NT2/D1 (cell line): ENCODE results near the gene PDE4B.

Source experiments
- DNase-seq: peaks from one replicate; pipeline ENCODE4 v3.0.0-alpha.2; 2011; ENCODE audit warnings: low read depth, low spot score
- H3K27me3 ChIP-seq: 2 replicates; pipeline ENCODE4 v1.6.0; 2011; ENCODE audit warnings: mild to moderate bottlenecking; ENCODE audit not compliant: insufficient read length, insufficient read depth
- H3K36me3 ChIP-seq: 2 replicates; pipeline ENCODE4 v1.6.1; 2011; ENCODE audit warnings: mild to moderate bottlenecking, low read length, mixed read lengths; ENCODE audit not compliant: insufficient read depth, insufficient read length
- H3K4me1 ChIP-seq: 2 replicates; pipeline ENCODE4 v1.5.1; 2011; ENCODE audit not compliant: insufficient read depth, insufficient read length
- H3K4me3 ChIP-seq: 2 replicates; pipeline ENCODE4 v1.5.1; 2011; ENCODE audit warnings: low read depth; ENCODE audit not compliant: insufficient read length
- H3K9ac ChIP-seq: 2 replicates; pipeline ENCODE4 v1.6.0; 2011; ENCODE audit warnings: low read depth; ENCODE audit not compliant: insufficient read length
- H3K9me3 ChIP-seq: 2 replicates; pipeline ENCODE4 v1.5.1; 2011; ENCODE audit warnings: mild to moderate bottlenecking, low read length; ENCODE audit not compliant: insufficient read depth
- SUZ12 ChIP-seq: IDR thresholded peaks from 2 replicates; pipeline ENCODE4 v1.6.1; 2011; ENCODE audit not compliant: insufficient read length, insufficient read depth; ENCODE audit errors: extremely low read depth
- YY1 ChIP-seq: IDR thresholded peaks from 2 replicates; pipeline ENCODE4 v1.6.1; 2011; ENCODE audit not compliant: insufficient read length, insufficient read depth
- ZNF274 ChIP-seq: IDR thresholded peaks from 2 replicates; pipeline ENCODE4 v1.6.1; 2011; ENCODE audit warnings: mild to moderate bottlenecking, low read depth, low read length

PDE4B gene

GRCh38 chr1:66213491-66213890, 420.8 kb downstream of the PDE4B start:
- Histone ChIP-seq H3K27me3 (no peaks in the 10 kb centered on the region), H3K4me3 (no peak overlapping the region), H3K9ac (no peak overlapping the region), H3K9me3 (no peaks in the 10 kb centered on the region), H3K4me1 (no peaks in the 10 kb centered on the region), H3K36me3 (no peaks in the 10 kb centered on the region)
- DNase-seq: no peak
- TF ChIP-seq YY1: no peak
- TF ChIP-seq ZNF274: no peak
- TF ChIP-seq SUZ12: no peak

DNA sequence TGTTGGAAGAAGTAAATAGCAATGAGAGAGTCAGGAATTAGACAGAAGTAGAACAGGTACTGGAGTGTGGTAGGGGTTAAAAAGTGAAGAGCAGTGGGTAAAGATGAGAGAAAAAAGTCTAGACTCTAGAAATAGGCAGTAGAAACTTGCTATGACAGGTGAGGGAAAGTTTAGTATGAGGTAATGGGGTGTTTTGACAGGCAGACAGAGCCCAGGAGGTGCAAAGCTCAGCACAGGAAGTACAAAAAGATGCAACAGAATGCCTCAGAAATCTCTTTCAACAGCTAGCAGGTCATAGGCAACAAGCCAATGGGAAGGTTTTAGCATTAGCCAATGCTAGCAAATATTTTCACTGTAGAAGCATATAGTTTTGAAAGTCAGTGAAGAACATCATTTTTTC, 422.2 kb downstream of the PDE4B start:
- H3K4me3 ChIP-seq: no peak overlapping the region
- H3K36me3 ChIP-seq: no peaks in the 10 kb centered on the region
- no peaks in the 10 kb centered on the region for H3K9me3 ChIP-seq
- no peaks in the 10 kb centered on the region for H3K4me1 ChIP-seq
- H3K27me3 ChIP-seq: no peaks in the 10 kb centered on the region
- no peak for DNase-seq
- TF ChIP-seq SUZ12: no peak
- TF ChIP-seq YY1: no peak
- no peak for TF ChIP-seq ZNF274
- H3K9ac ChIP-seq: no peak overlapping the region

DNA sequence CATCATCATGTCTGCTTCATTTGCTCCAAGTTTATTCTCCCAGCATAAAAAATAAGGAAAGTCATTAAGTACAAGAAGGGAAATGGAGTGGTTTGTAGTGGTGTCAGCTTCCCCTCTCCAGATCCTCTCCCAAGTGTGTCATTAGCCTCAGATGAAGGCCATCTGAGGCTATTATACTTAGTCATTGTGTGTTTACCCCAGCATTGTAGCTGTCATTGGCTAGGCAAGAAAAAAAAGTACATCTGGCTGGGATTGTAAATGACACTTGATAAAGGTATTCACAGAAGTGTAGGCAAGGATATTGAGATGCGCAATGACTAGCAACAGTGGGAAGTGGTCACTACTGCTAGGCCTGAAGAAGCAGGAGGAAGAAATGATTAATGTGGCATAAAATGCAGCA, 424.3 kb downstream of the PDE4B start:
- no peak overlapping the region for H3K4me3 ChIP-seq
- TF ChIP-seq YY1 (no peak), ZNF274 (no peak), SUZ12 (no peak)
- H3K27me3 ChIP-seq: no peaks in the 10 kb centered on the region
- H3K36me3 ChIP-seq: no peaks in the 10 kb centered on the region
- no peak overlapping the region for H3K9ac ChIP-seq
- DNase-seq: no peak
- H3K4me1 ChIP-seq: no peaks in the 10 kb centered on the region
- no peaks in the 10 kb centered on the region for H3K9me3 ChIP-seq

DNA sequence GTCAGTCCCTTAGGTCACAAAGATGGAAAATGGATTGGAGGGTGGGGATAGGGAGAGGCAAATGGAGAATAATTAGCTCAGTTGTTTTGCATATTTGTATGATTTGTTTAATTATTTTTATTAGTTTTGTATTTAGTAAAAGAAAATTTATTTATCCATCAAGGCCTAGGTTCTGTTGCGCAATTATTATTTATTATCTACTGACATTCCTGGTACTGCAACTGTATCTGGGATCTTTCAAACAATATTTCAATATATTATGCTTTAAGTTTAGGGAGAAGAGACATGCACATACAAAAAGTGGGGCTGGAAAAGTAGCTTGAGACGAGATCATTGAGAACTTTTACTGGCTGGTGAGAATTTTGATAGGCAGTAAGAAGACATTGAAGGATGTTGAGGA, 424.9 kb downstream of the PDE4B start:
- no peaks in the 10 kb centered on the region for H3K27me3 ChIP-seq
- no peak for DNase-seq
- no peak overlapping the region for H3K4me3 ChIP-seq
- no peak overlapping the region for H3K9ac ChIP-seq
- H3K36me3 ChIP-seq: no peaks in the 10 kb centered on the region
- no peaks in the 10 kb centered on the region for H3K4me1 ChIP-seq
- no peaks in the 10 kb centered on the region for H3K9me3 ChIP-seq
- TF ChIP-seq YY1: no peak
- no peak for TF ChIP-seq SUZ12
- TF ChIP-seq ZNF274: no peak

- no peak for DNase-seq
- Histone ChIP-seq H3K4me3 (no peak overlapping the region), H3K36me3 (no peaks in the 10 kb centered on the region), H3K9ac (no peak overlapping the region), H3K27me3 (no peaks in the 10 kb centered on the region), H3K9me3 (no peaks in the 10 kb centered on the region), H3K4me1 (no peaks in the 10 kb centered on the region)
- TF ChIP-seq SUZ12 (no peak), ZNF274 (no peak), YY1 (no peak)
Measured at GRCh38 chr1:66220477-66220876, 427.8 kb downstream of the PDE4B start.

DNA sequence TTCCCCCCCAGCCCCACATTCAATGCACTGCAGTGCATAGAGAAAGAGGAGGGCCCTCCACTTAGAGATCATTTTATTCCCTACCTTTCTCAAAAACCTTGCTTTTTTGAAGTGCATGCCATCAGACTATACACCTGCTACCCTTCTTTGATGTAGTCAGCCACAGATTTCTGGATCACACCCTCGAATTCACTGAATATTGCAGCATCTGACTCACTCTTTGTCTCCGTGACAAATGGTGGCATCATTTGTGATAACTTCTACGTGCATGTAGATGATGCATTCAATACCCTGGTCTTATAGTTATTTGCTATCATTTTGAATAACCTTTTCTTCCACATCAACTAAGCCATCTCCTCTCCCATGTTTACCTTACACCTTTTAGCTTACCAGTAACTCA, 431.0 kb downstream of the PDE4B start:
- no peak for DNase-seq
- H3K27me3 ChIP-seq: no peaks in the 10 kb centered on the region
- H3K36me3 ChIP-seq: no peaks in the 10 kb centered on the region
- no peak for TF ChIP-seq YY1
- no peak for TF ChIP-seq SUZ12
- no peak for TF ChIP-seq ZNF274
- H3K4me3 ChIP-seq: no peak overlapping the region
- no peak overlapping the region for H3K9ac ChIP-seq
- no peaks in the 10 kb centered on the region for H3K9me3 ChIP-seq
- H3K4me1 ChIP-seq: no peaks in the 10 kb centered on the region

- no peak for DNase-seq
- Histone ChIP-seq H3K9me3 (no peaks in the 10 kb centered on the region), H3K4me1 (no peaks in the 10 kb centered on the region), H3K4me3 (no peak overlapping the region), H3K27me3 (no peaks in the 10 kb centered on the region), H3K9ac (no peak overlapping the region), H3K36me3 (no peaks in the 10 kb centered on the region)
- TF ChIP-seq YY1 (no peak), ZNF274 (no peak), SUZ12 (no peak)
Measured at GRCh38 chr1:66226985-66227384, 434.3 kb downstream of the PDE4B start.

DNA sequence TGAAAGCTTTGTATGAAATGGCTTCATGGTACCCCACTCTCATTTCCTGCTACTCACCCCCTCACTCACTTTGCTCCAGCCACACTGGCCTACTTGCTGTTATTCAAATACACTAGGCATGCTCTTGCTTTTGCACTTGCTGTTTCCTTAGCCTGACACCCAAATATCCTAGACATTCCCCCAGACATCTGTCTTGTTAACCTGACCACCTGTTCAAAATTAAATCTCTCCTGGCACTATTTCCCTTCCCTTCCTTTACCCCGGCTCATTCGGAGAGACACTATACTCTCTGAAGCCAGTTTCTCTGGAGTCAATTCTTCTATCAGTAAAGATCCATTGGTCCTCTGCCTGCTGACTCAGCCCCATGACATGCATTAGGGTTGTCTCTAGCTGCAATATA, 435.3 kb downstream of the PDE4B start:
- H3K36me3 ChIP-seq: no peaks in the 10 kb centered on the region
- H3K4me3 ChIP-seq: no peak overlapping the region
- no peak for TF ChIP-seq SUZ12
- TF ChIP-seq ZNF274: no peak
- no peak for TF ChIP-seq YY1
- no peaks in the 10 kb centered on the region for H3K4me1 ChIP-seq
- no peak for DNase-seq
- H3K27me3 ChIP-seq: no peaks in the 10 kb centered on the region
- no peak overlapping the region for H3K9ac ChIP-seq
- H3K9me3 ChIP-seq: no peaks in the 10 kb centered on the region
